H1 (cell line): ENCODE results near the gene FAM53B. TPM values are rescaled to one million over a fixed set of nuclear protein-coding genes. Genes with fewer than 3 reads are reported as not detected.

Source experiments
- BRCA1 ChIP-seq: IDR thresholded peaks from 2 replicates; pipeline ENCODE4 v1.6.1; 2012; ENCODE audit warnings: low read depth, low read length, improper control_type of control experiment
- CTBP2 ChIP-seq: IDR thresholded peaks from 2 replicates; pipeline ENCODE4 v1.7.0; 2011; ENCODE audit warnings: borderline replicate concordance, mild to moderate bottlenecking, moderate library complexity, mixed read lengths, low read length; ENCODE audit not compliant: insufficient read depth, insufficient read length
- FOSL1 ChIP-seq: IDR thresholded peaks from 2 replicates; pipeline ENCODE4 v1.6.1; 2011; ENCODE audit warnings: mild to moderate bottlenecking, low read depth, low read length, moderate library complexity; ENCODE audit not compliant: insufficient read depth
- GABPA ChIP-seq: IDR thresholded peaks from 2 replicates; pipeline ENCODE4 v1.6.1; 2011; ENCODE audit warnings: mild to moderate bottlenecking, low read length, moderate library complexity, borderline replicate concordance; ENCODE audit not compliant: insufficient read depth
- GTF2F1 ChIP-seq: IDR thresholded peaks from 2 replicates; pipeline ENCODE4 v1.6.1; 2012; ENCODE audit warnings: low read depth, low read length, improper control_type of control experiment, borderline replicate concordance
- HDAC2 ChIP-seq, 2 experiments: fragments of 300-600 bp in 1 of 2; sonication (generic) in 1 of 2; IDR thresholded peaks; 2 replicates each; pipeline ENCODE4 v1.6.1; 2011 to 2012; ENCODE audit warnings: low read depth in 2 of 2, low read length in 2 of 2, mild to moderate bottlenecking in 2 of 2, moderate library complexity in 2 of 2, borderline replicate concordance in 1 of 2, inconsistent platforms in 1 of 2
- HDAC6 ChIP-seq: IDR thresholded peaks from one replicate; pipeline ENCODE4 v1.7.1; 2012; ENCODE audit warnings: low read depth, mild to moderate bottlenecking, inconsistent platforms, low read length, moderate library complexity
- KDM1A ChIP-seq: fragments of 200-600, 300-600 bp; sonication (generic); IDR thresholded peaks from 2 replicates; pipeline ENCODE4 v1.7.1; 2016; ENCODE audit warnings: mild to moderate bottlenecking, low read length, borderline replicate concordance
- MAX ChIP-seq: IDR thresholded peaks from 2 replicates; pipeline ENCODE4 v1.6.1; 2012; ENCODE audit warnings: inconsistent platforms
- NANOG ChIP-seq: IDR thresholded peaks from 2 replicates; pipeline ENCODE4 v1.6.1; 2011; ENCODE audit warnings: low read length, low read depth, mild to moderate bottlenecking, inconsistent platforms; ENCODE audit not compliant: insufficient read depth, poor library complexity, severe bottlenecking
- NRF1 ChIP-seq: IDR thresholded peaks from 2 replicates; pipeline ENCODE4 v1.6.1; 2011; ENCODE audit warnings: mild to moderate bottlenecking, low read depth, low read length, improper control_type of control experiment
- POLR2AphosphoS5 ChIP-seq: IDR thresholded peaks from 2 replicates; pipeline ENCODE4 v1.6.1; 2011; ENCODE audit warnings: low read depth, low read length
- SAP30 ChIP-seq: fragments of 300-600 bp; sonication (generic); IDR thresholded peaks from 2 replicates; pipeline ENCODE4 v1.7.1; 2012; ENCODE audit warnings: low read length, moderate library complexity, mild to moderate bottlenecking, inconsistent platforms; ENCODE audit not compliant: insufficient read depth, insufficient replicate concordance
- TAF1 ChIP-seq: IDR thresholded peaks from 2 replicates; pipeline ENCODE4 v1.6.1; 2011; ENCODE audit warnings: mild to moderate bottlenecking, low read depth, low read length
- TAF7 ChIP-seq: optimal IDR thresholded peaks from 2 replicates; pipeline ENCODE3; 2011; ENCODE audit warnings: low read depth, mild to moderate bottlenecking, inconsistent platforms, low read length, moderate library complexity, borderline replicate concordance
- TBP ChIP-seq: IDR thresholded peaks from 2 replicates; pipeline ENCODE4 v1.6.1; 2011; ENCODE audit warnings: low read depth, low read length, improper control_type of control experiment
- TEAD4 ChIP-seq: IDR thresholded peaks from 2 replicates; pipeline ENCODE4 v1.6.1; 2012; ENCODE audit warnings: low read depth, low read length, inconsistent platforms, mixed read lengths
- USF2 ChIP-seq: IDR thresholded peaks from 2 replicates; pipeline ENCODE4 v1.6.1; 2011; ENCODE audit warnings: low read length, improper control_type of control experiment
- polyA plus RNA-seq, 7 experiments: library from polyadenylated mRNA; depleted of rRNA in 3 of 7; stranded (reverse) in 5 of 7; unstranded in 2 of 7; fragments of >200 nt in 5 of 7; fragments of 200-250 nt in 2 of 7; gene quantifications; 1 replicate in 5 of 7; 2 replicates in 1 of 7; 4 replicates in 1 of 7; pipeline versions ENCODE4 v1.2.1 to v1.2.3, GENCODE V29; 2011 to 2013; ENCODE audit warnings: missing spikeins in 2 of 7, mixed read lengths in 2 of 7
- total RNA-seq: library from RNA; stranded (reverse); fragmentation: NEBNext Ultra II Directional; extraction: Animal tissue kit (Norgen Biotek cat#: 25700); gene quantifications from 2 replicates; pipeline ENCODE4 v1.2.1, GENCODE V29; 2021

FAM53B gene
- total and polyA plus RNA-seq, 2 of the 8 experiments (the other 6 are each of a cell fraction or from before 2014, with no cell fraction given): 5.3 to 14.4 TPM

- no peak for TF ChIP-seq USF2
- peak; percentile 38; the same call in 1 of the 2 replicates for TF ChIP-seq MAX
- peak; percentile 79; the same call in 1 of the 2 replicates for TF ChIP-seq POLR2AphosphoS5
- TF ChIP-seq CTBP2: no peak
- no peak for TF ChIP-seq HDAC6
- no peak for TF ChIP-seq BRCA1
- peak; percentile 94 for TF ChIP-seq TAF1
- TF ChIP-seq FOSL1: no peak
- TF ChIP-seq TBP: peak; percentile 88
- no peak for TF ChIP-seq GTF2F1
- no peak for TF ChIP-seq TEAD4
- TF ChIP-seq HDAC2 (IDR thresholded peaks at IDR 0.05; ENCODE audit: borderline replicate concordance in 1 of 2, low read depth in 2 of 2, low read length in 2 of 2): peak in 1 of 2 experiments; percentile 48; a peak in 2 of 4 replicates
- TF ChIP-seq GABPA: no peak
- TF ChIP-seq SAP30: peak; percentile 43
- TF ChIP-seq KDM1A: peak; percentile 63; the same call in 1 of the 2 replicates
- TF ChIP-seq TAF7: peak; percentile 88
- TF ChIP-seq NRF1: no peak
- TF ChIP-seq NANOG: no peak
Observed at GRCh38 chr10:124791547-124792348, 47.6 kb upstream of the FAM53B start, which contains the start of gene EEF1AKMT2 (continued).
